ENCODE measurements around the gene OXSM.

Gene OXSM

DNA sequence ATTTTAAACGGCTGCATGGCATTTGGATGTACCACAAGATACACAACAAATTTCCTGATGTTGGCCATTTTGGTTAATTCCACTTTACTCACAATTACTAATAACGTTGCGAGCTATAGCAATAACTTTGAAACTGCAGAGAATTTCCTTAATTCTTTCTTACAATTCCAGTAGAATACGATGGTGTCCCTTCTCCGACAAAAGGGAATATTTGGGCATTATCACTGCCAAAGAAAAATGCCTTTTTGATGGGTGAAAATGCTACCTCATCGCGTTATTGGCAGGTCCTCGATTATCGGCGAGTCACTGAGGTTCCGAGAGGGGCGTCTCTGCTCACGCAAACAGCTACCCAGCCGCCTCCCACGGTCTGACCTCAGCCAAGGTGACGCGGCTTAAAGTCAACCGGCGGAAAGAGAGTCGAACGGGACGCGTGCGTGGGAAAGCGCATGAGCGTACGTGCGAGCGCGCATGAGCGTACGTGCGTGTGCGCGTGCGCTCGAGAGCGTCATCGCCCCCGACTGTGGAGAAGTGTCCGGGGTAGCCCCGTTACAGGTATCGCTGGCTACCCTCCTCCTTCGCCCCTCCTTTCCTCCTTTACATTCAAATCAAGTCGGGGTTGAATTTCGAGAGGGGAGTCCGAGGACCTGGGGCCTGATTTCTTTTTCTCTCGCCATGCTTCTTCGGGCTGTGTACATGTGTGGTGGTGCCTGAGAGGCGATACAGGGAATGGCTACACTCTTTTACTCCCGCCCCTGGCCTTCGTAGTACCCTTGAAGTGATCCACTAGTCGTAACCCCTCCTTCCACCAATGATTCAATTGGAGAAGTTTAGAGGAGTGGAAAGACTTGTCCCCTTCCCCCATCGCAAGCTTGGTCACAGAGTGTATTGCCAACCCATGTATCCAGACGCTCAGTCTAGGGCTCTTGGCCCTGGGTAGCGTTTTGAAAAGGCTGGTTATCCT lies at the start of gene OXSM:
OXSM (plus strand) TSS at position 495 of the 961 bp plus-strand sequence. CDS start 931 bp downstream, outside the sequence.
- TF ChIP-seq CTCF (IDR thresholded peaks at IDR 0.05), result no peak

GRCh38 chr3:25744470-25744869 lies 45.4 kb upstream of the OXSM start:
- TF ChIP-seq CTCF (IDR thresholded peaks at IDR 0.05), result no peak

DNA sequence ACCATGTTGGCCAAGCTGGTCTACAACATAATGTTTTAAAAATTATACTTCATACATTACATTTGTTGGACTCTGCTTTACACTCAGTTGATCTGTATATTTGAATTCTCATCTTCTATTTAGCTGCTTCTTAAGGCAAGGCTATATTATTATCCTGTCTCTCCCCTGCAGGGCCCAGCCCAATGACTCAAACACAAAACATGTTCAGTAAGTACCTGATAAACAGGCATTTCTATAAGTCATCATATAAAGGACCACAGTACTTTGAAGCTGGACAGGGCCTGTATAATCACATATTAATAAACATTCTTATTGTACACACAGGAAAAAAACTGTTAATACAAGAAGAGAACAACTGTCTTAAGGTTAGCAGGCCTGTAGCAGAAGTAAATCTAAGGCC lies 42.9 kb upstream of the OXSM start:
- TF ChIP-seq CTCF (IDR thresholded peaks at IDR 0.05), result no peak

DNA sequence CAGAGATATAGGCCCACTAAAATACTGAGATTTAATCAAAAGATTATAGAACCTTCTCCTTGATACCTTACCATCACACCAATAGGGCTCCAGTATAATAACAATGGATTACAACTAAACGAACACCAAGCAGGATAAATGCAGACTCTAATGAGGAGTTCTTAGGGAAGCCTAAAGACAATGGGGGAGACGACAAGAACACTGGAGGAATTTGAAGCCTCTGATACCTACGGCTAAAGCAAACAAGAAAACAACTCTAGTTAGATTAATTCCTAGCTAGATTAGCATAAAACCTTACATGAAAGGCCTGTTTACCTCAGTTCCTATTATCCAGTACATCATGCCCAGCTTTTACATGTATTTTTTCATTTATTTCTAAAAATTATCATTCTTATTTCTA lies 41.7 kb upstream of the OXSM start:
- TF ChIP-seq CTCF (IDR thresholded peaks at IDR 0.05), result no peak

DNA sequence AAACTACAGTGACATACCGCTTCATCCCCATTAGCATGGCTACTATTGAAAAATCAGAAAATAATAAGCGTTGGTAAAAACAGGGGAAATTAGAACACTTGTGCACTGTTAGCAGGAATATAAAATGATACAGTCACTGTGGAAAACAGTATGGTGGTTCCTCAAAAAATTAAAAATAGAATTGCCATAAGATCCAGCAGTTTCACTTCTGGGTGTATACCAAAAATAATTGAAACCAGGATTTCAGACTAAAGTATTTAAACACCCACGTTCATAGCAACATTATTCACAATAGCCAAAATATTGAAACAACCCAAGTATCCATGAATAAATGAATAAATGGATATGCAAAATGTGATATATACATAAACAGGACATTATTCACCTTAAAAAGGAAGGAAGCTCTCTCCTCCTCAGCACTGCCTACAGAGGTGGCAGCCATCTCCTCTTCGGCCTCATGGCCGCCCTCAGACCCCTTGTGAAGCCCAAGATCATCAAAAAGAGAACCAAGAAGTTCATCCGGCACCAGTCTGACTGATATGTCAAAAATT lies 40.8 kb upstream of the OXSM start:
- no peak for TF ChIP-seq CTCF (IDR thresholded peaks at IDR 0.05)

DNA sequence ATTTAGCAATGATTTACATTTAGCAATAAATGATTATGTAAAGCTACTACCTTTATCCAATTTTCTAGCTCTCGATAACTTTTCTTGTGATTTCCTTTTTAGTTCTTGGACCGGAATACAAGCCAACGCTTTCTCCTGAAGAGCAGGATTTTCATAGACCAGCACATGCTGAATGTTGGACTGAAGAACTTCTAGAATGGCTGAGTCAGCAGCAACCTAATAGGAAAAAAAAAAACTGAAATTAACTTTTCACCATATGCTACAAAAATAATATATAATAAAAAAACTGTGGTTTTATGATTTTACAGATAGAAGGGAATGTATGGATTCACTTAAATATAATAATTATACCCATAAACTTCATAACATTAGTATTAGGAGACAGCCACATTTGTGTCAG lies 38.8 kb upstream of the OXSM start:
- no peak for TF ChIP-seq CTCF (IDR thresholded peaks at IDR 0.05)

GRCh38 chr3:25751725-25752124 lies 38.2 kb upstream of the OXSM start:
- TF ChIP-seq CTCF (IDR thresholded peaks at IDR 0.05), result no peak

Measured in LNCAP (cell line).